Measurements from ENCODE around the gene ARID3B. TPM values are rescaled to one million over a fixed set of nuclear protein-coding genes. Genes with fewer than 3 reads are reported as not detected.

ARID3B gene
- total and polyA plus RNA-seq, 2 of the 4 experiments (the other 2 are of a cell fraction), result 2.5 to 5.0 TPM

- Histone ChIP-seq H4K5ac (ENCODE audit: low read depth, low read length) (no peak overlapping the region), H3K9me3 (ENCODE audit: control insufficient read depth, insufficient read depth, low read length) (no peaks in the 10 kb centered on the region), H2BK20ac (ENCODE audit: low read depth, low read length) (no peak overlapping the region), H3K9me1 (ENCODE audit: insufficient read depth, low read length) (no peaks in the 10 kb centered on the region), H2BK120ac (ENCODE audit: low read depth, low read length) (no peak overlapping the region), H2AK5ac (ENCODE audit: low read depth, low read length) (no peak overlapping the region), H2BK15ac (ENCODE audit: low read depth, low read length) (no peak overlapping the region), H4K20me1 (ENCODE audit: insufficient read depth, low read length) (peaks cover 47% of the 10 kb centered on the region), H3K27ac (ENCODE audit: insufficient read depth, low read length) (no peak overlapping the region), H3K4me3 (ENCODE audit: insufficient read depth, low read depth, low read length) (no peak overlapping the region), H3K4me2 (ENCODE audit: low read depth, low read length) (no peak overlapping the region), H3K4me1 (ENCODE audit: control insufficient read depth, insufficient read depth, low read length) (no peaks in the 10 kb centered on the region), H3K36me3 (ENCODE audit: control insufficient read depth, insufficient read depth, low read length) (peaks cover 78% of the 10 kb centered on the region), H4K8ac (ENCODE audit: low read depth in 2 of 2, low read length in 2 of 2) (no peak overlapping the region), H3K23ac (ENCODE audit: low read depth, low read length) (no peak overlapping the region), H3K9ac (ENCODE audit: low read depth, low read length) (no peak overlapping the region), H2AFZ (replicated peaks; ENCODE audit: low read length, poor library complexity) (no peak overlapping the region), H3K27me3 (ENCODE audit: control insufficient read depth, insufficient read depth, low read length) (no peaks in the 10 kb centered on the region), H3K14ac (replicated peaks; ENCODE audit: low read depth, low read length) (no peak overlapping the region), H2BK5ac (ENCODE audit: low read depth, low read length, poor library complexity, severe bottlenecking) (no peak overlapping the region), H3K18ac (ENCODE audit: low read depth, low read length) (no peak overlapping the region), H2AK9ac (replicated peaks; ENCODE audit: low read depth, low read length, poor library complexity) (no peak overlapping the region), H4K91ac (ENCODE audit: insufficient read depth, low read depth, low read length) (no peak overlapping the region), H3K56ac (ENCODE audit: extremely low read depth, insufficient read depth, low read length) (no peak overlapping the region), H3K79me1 (ENCODE audit: low read depth in 1 of 2, low read length in 2 of 2) (peaks cover 0 to 20% of the 10 kb centered on the region in 2 experiments; a peak in 3 of 4 replicates), H3K4ac (ENCODE audit: low read depth, low read length) (no peak overlapping the region)
- 82% methylated on average over 2 of the region's 3 CpGs; no CpG with 5 or more reads in 1 of the 2 experiments for WGBS, 2 experiments (ENCODE audit: extremely low coverage in 2 of 2, insufficient read length in 1 of 2)
- TF ChIP-seq NFE2L2 (IDR thresholded peaks at IDR 0.05; ENCODE audit: low read depth, low read length) (no peak), SMC3 (IDR thresholded peaks at IDR 0.05; ENCODE audit: low read depth, low read length) (no peak), FOS (IDR thresholded peaks at IDR 0.05; ENCODE audit: low read depth, low read length) (no peak), CTCF (conservative IDR thresholded peaks at IDR 0.05; ENCODE audit: low read depth, low read length) (no peak), RAD21 (IDR thresholded peaks at IDR 0.05; ENCODE audit: low read length) (no peak), MAFK (IDR thresholded peaks at IDR 0.05; ENCODE audit: low read depth, low read length) (no peak), CHD1 (IDR thresholded peaks at IDR 0.05; ENCODE audit: low read depth, low read length) (no peak), RCOR1 (IDR thresholded peaks at IDR 0.05; ENCODE audit: insufficient replicate concordance, low read length) (no peak), MXI1 (IDR thresholded peaks at IDR 0.05; ENCODE audit: borderline replicate concordance, low read depth, low read length) (no peak)
- TF ChIP-seq, protein P1, sequence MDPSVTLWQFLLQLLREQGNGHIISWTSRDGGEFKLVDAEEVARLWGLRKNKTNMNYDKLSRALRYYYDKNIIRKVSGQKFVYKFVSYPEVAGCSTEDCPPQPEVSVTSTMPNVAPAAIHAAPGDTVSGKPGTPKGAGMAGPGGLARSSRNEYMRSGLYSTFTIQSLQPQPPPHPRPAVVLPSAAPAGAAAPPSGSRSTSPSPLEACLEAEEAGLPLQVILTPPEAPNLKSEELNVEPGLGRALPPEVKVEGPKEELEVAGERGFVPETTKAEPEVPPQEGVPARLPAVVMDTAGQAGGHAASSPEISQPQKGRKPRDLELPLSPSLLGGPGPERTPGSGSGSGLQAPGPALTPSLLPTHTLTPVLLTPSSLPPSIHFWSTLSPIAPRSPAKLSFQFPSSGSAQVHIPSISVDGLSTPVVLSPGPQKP (IDR thresholded peaks at IDR 0.05; ENCODE audit: borderline replicate concordance, low read depth, low read length), result no peak
- TF ChIP-seq, protein P2, sequence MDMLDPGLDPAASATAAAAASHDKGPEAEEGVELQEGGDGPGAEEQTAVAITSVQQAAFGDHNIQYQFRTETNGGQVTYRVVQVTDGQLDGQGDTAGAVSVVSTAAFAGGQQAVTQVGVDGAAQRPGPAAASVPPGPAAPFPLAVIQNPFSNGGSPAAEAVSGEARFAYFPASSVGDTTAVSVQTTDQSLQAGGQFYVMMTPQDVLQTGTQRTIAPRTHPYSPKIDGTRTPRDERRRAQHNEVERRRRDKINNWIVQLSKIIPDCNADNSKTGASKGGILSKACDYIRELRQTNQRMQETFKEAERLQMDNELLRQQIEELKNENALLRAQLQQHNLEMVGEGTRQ (IDR thresholded peaks at IDR 0.05; ENCODE audit: low read depth, low read length), result no peak
- no peak for DNase-seq
- intact Hi-C loops (cut with micrococcal nuclease), result no loop called here
- BruUV-seq (replicated peaks), result no TSS peak
- dilution Hi-C loops (cut with HindIII; ENCODE audit: low sequenced_read_pairs, unreplicated experiment), result no loop called here
- ATAC-seq (ENCODE audit: low read depth), result no peak
- CTCF ChIA-PET, result interaction anchor here (0.5 to 2.0 kb wide), 6 partner anchors 10 to 145 kb away, joined by 3 to 15 read pairs (median 4); no protein-coding TSS in a partner anchor
- POLR2A ChIA-PET (ENCODE audit: unreplicated experiment), result no interaction called here
- in situ Hi-C loops (cut with MboI; ENCODE audit: low sequenced_read_pairs), result no loop called here
Observed at GRCh38 chr15:74631408-74631807, 90.4 kb downstream of the ARID3B start.

Data from IMR-90 (cell line).